ENCODE results near the gene PIK3AP1.

DNA sequence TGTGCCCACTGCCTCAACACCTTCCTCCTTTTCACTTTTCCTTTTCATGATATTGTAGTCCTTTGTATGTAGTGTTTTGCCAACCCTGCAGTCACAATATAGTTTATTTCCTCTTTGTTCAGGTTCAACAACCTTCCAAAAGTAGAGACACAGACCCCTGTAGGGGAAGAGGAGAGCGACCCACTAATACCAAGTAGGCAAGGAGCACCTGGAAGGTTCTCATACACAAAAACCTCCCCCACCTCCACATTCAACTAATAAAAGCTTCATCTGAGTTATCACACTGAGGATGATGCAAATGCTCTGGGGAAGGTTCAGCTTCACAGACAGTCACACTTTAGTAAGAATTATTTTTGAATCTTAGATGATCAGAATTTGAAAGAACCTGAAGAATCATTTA lies 41.6 kb downstream of the PIK3AP1 start:
- no peak for TF ChIP-seq POLR2A (IDR thresholded peaks at IDR 0.05)
- no peak for TF ChIP-seq EP300 (IDR thresholded peaks at IDR 0.05)

All from gastroesophageal sphincter (tissue), 2 donors.